Fibroblast of lung (primary cell): ENCODE data around the gene OR51L1.

Experiments used
- CTCF ChIP-seq, 2 donors: IDR thresholded peaks in 1 of 2; conservative IDR thresholded peaks in 1 of 2; 1 replicate in 1 of 2; 2 replicates in 1 of 2; pipeline ENCODE4 v1.5.1; 2011 to 2012; ENCODE audit warnings: low read length in 2 of 2, control low read depth in 1 of 2, inconsistent platforms in 1 of 2, low read depth in 1 of 2, mild to moderate bottlenecking in 1 of 2
- EZH2 ChIP-seq: IDR thresholded peaks from 2 replicates; pipeline ENCODE4 v1.5.1; 2012; ENCODE audit warnings: low read length, control low read depth, mild to moderate bottlenecking; ENCODE audit errors: missing control alignments

GRCh38 chr11:5036669-5037068 lies 42.0 kb downstream of the OR51L1 start:
- TF ChIP-seq CTCF (conservative IDR thresholded peaks at IDR 0.05 in 1 of 2, IDR thresholded peaks at IDR 0.05 in 1 of 2; ENCODE audit: low read depth in 1 of 2, low read length in 2 of 2) (no peak), EZH2 (no peak)
